ENCODE data around the gene ANKK1. TPM values are rescaled to one million over a fixed set of nuclear protein-coding genes. Genes with fewer than 3 reads are reported as not detected.

The ANKK1 gene
- total RNA-seq, 1 donor from 2014 or later, result not detected

DNA sequence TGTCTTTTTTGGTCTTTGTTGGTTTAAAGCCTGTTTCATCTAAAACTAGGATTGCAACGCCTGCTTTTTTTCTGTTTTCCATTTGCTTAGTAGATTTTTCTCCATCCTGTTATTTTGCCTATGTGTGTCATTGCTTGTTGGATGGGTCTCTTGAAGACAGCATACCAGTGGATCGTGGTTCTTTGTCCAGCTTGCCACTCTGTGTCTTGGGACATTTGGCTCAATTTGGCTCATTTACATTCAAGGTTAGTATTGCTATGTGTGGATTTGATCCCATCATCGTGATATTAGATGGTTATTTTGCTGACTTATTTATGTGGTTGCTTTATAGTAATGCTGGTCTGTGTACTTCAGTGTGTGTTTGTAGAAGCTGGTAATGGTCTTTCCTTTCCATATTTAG, 31.4 kb upstream of the ANKK1 start:
- H3K27me3 Mint-ChIP-seq (ENCODE audit: low read depth, unreplicated experiment), result peaks cover 2% of the 10 kb centered on the region
- no peaks in the 10 kb centered on the region for H3K79me2 ChIP-seq (ENCODE audit: insufficient read depth, low read length)
- H4K20me1 ChIP-seq (ENCODE audit: insufficient read depth, low read length), result no peaks in the 10 kb centered on the region
- H3K27me3 ChIP-seq (ENCODE audit: insufficient read depth, low read length), result no peaks in the 10 kb centered on the region
- FAIRE-seq (no peak), DNase-seq (ENCODE audit: low read depth) (no peak)
- no peak overlapping the region for H3K4me3 ChIP-seq (ENCODE audit: insufficient read depth, low read depth, low read length)
- no peaks in the 10 kb centered on the region for H3K4me1 ChIP-seq (ENCODE audit: insufficient read depth, low read length)
- no peaks in the 10 kb centered on the region for H3K4me1 Mint-ChIP-seq (ENCODE audit: low read depth, unreplicated experiment)
- no peaks in the 10 kb centered on the region for H3K9me3 ChIP-seq (ENCODE audit: insufficient read depth, low read depth, low read length)
- H3K27ac Mint-ChIP-seq (ENCODE audit: unreplicated experiment), result no peak overlapping the region
- no peaks in the 10 kb centered on the region for H3K36me3 ChIP-seq (ENCODE audit: insufficient read depth, low read length)
- H3K4me3 Mint-ChIP-seq (ENCODE audit: unreplicated experiment), result no peak overlapping the region
- H3K9ac ChIP-seq (ENCODE audit: low read length), result no peak overlapping the region
- H2AFZ ChIP-seq (ENCODE audit: low read depth, low read length), result no peak overlapping the region
- H3K36me3 Mint-ChIP-seq (ENCODE audit: low read depth, unreplicated experiment), result peaks cover 30% of the 10 kb centered on the region
- H3K9me3 Mint-ChIP-seq (ENCODE audit: unreplicated experiment), result peaks cover 9% of the 10 kb centered on the region
- H3K4me2 ChIP-seq (ENCODE audit: low read length), result no peak overlapping the region
- TF ChIP-seq EZH2 (IDR thresholded peaks at IDR 0.05; ENCODE audit: insufficient read depth, low read length), result no peak
- TF ChIP-seq, protein P1, sequence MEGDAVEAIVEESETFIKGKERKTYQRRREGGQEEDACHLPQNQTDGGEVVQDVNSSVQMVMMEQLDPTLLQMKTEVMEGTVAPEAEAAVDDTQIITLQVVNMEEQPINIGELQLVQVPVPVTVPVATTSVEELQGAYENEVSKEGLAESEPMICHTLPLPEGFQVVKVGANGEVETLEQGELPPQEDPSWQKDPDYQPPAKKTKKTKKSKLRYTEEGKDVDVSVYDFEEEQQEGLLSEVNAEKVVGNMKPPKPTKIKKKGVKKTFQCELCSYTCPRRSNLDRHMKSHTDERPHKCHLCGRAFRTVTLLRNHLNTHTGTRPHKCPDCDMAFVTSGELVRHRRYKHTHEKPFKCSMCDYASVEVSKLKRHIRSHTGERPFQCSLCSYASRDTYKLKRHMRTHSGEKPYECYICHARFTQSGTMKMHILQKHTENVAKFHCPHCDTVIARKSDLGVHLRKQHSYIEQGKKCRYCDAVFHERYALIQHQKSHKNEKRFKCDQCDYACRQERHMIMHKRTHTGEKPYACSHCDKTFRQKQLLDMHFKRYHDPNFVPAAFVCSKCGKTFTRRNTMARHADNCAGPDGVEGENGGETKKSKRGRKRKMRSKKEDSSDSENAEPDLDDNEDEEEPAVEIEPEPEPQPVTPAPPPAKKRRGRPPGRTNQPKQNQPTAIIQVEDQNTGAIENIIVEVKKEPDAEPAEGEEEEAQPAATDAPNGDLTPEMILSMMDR (IDR thresholded peaks at IDR 0.05; ENCODE audit: insufficient read depth, low read depth, low read length), result no peak
- no peak overlapping the region for H3K27ac ChIP-seq (ENCODE audit: low read depth, low read length)

DNA sequence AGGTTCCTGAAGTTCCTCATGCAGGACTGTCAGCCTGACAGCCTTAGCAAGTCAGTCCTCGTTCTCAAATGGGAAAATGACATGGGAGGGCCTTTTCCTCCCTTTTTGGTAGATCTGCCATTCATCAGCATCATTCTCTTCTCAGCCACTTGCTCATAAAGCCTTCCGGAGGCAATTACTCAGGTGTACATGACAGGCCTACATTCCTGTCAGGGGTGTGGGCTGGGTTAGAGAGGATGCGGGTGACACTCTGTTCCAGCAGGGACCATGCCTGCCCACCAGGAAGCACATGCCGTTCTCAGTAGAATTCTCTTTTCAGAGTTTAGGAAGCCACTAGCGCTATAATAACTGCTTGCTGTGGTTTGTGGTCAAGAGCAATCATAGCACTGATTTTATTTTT, 24.2 kb upstream of the ANKK1 start:
- no peak overlapping the region for H3K4me3 ChIP-seq (ENCODE audit: insufficient read depth, low read depth, low read length)
- peaks cover 3% of the 10 kb centered on the region for H3K4me1 Mint-ChIP-seq (ENCODE audit: low read depth, unreplicated experiment)
- no peaks in the 10 kb centered on the region for H3K4me1 ChIP-seq (ENCODE audit: insufficient read depth, low read length)
- no peak overlapping the region for H3K9ac ChIP-seq (ENCODE audit: low read length)
- H3K9me3 ChIP-seq (ENCODE audit: insufficient read depth, low read depth, low read length), result no peaks in the 10 kb centered on the region
- no peaks in the 10 kb centered on the region for H4K20me1 ChIP-seq (ENCODE audit: insufficient read depth, low read length)
- H2AFZ ChIP-seq (ENCODE audit: low read depth, low read length), result no peak overlapping the region
- peaks cover 8% of the 10 kb centered on the region for H3K27me3 Mint-ChIP-seq (ENCODE audit: low read depth, unreplicated experiment)
- FAIRE-seq (no peak), DNase-seq (ENCODE audit: low read depth) (no peak)
- H3K27ac ChIP-seq (ENCODE audit: low read depth, low read length), result no peak overlapping the region
- no peak overlapping the region for H3K4me2 ChIP-seq (ENCODE audit: low read length)
- peaks cover 29% of the 10 kb centered on the region for H3K36me3 Mint-ChIP-seq (ENCODE audit: low read depth, unreplicated experiment)
- H3K27ac Mint-ChIP-seq (ENCODE audit: unreplicated experiment), result no peak overlapping the region
- no peaks in the 10 kb centered on the region for H3K79me2 ChIP-seq (ENCODE audit: insufficient read depth, low read length)
- TF ChIP-seq, protein P1 (IDR thresholded peaks at IDR 0.05; ENCODE audit: insufficient read depth, low read depth, low read length), result no peak
- no peak for TF ChIP-seq EZH2 (IDR thresholded peaks at IDR 0.05; ENCODE audit: insufficient read depth, low read length)
- H3K9me3 Mint-ChIP-seq (ENCODE audit: unreplicated experiment), result no peaks in the 10 kb centered on the region
- no peak overlapping the region for H3K4me3 Mint-ChIP-seq (ENCODE audit: unreplicated experiment)
- H3K36me3 ChIP-seq (ENCODE audit: insufficient read depth, low read length), result no peaks in the 10 kb centered on the region
- no peaks in the 10 kb centered on the region for H3K27me3 ChIP-seq (ENCODE audit: insufficient read depth, low read length)

DNA sequence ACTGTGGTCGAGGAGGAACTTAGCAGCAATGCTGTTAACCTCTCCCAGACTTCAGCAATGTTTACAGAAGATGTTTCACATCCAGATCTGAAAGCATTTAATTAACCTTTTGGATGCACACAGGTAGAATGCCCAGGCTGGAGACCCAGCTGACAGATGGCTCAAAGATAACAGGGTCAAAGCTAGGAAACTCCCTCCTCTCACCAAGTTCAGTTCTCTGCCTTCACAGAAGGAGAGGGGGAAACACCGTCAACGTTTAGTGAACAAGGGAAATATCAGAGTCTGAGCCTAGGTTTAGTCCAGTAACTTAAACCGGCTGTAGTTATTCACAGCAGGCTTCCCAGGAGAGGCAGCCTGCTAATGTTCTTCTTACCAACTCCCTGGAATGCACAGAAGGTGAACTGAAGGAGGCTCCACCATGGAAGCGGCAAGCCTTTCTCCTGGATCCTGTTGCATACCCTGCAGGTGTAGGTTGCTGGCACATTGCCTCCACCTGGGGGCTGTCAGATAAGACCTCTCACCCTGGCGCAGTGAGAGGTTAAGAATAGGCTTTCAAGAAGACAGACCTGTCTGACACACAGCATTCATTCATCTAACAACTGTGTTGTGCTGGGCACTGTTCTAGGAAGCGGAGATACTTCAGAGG, 23.5 kb upstream of the ANKK1 start:
- Histone ChIP-seq H3K27ac (ENCODE audit: low read depth, low read length) (no peak overlapping the region), H3K79me2 (ENCODE audit: insufficient read depth, low read length) (no peaks in the 10 kb centered on the region), H2AFZ (ENCODE audit: low read depth, low read length) (no peak overlapping the region), H4K20me1 (ENCODE audit: insufficient read depth, low read length) (no peaks in the 10 kb centered on the region), H3K36me3 (ENCODE audit: insufficient read depth, low read length) (no peaks in the 10 kb centered on the region), H3K27me3 (ENCODE audit: insufficient read depth, low read length) (no peaks in the 10 kb centered on the region), H3K4me2 (ENCODE audit: low read length) (no peak overlapping the region), H3K9ac (ENCODE audit: low read length) (no peak overlapping the region), H3K4me1 (ENCODE audit: insufficient read depth, low read length) (no peaks in the 10 kb centered on the region), H3K9me3 (ENCODE audit: insufficient read depth, low read depth, low read length) (no peaks in the 10 kb centered on the region), H3K4me3 (ENCODE audit: insufficient read depth, low read depth, low read length) (no peak overlapping the region)
- DNase-seq (ENCODE audit: low read depth) (no peak), FAIRE-seq (no peak)
- Mint-ChIP-seq H3K9me3 (ENCODE audit: unreplicated experiment) (no peaks in the 10 kb centered on the region), H3K27ac (ENCODE audit: unreplicated experiment) (no peak overlapping the region), H3K4me1 (ENCODE audit: low read depth, unreplicated experiment) (peaks cover 3% of the 10 kb centered on the region), H3K27me3 (ENCODE audit: low read depth, unreplicated experiment) (peaks cover 8% of the 10 kb centered on the region), H3K36me3 (ENCODE audit: low read depth, unreplicated experiment) (peaks cover 24% of the 10 kb centered on the region), H3K4me3 (ENCODE audit: unreplicated experiment) (no peak overlapping the region)
- TF ChIP-seq, protein P1 (IDR thresholded peaks at IDR 0.05; ENCODE audit: insufficient read depth, low read depth, low read length), result no peak
- TF ChIP-seq EZH2 (IDR thresholded peaks at IDR 0.05; ENCODE audit: insufficient read depth, low read length), result no peak
